Stimulated activated CD8-positive, alpha-beta memory T cell treated with anti-CD3 and anti-CD28 coated beads, Interleukin-4, amount 100 ng/mL, for 1 hour (primary cell): ENCODE results near the gene ESYT3.
"Not testable (repeated sequence)": the region's sequence is repeated elsewhere in the genome, so short reads cannot be mapped to it uniquely, and the experiment has no call there.

Experiments
- DNase-seq, 2 donors: peaks; one replicate each; pipeline ENCODE4 v3.0.0-alpha.2; 2020; ENCODE audit warnings: low read depth in 2 of 2, low spot score in 1 of 2

Gene ESYT3

DNA sequence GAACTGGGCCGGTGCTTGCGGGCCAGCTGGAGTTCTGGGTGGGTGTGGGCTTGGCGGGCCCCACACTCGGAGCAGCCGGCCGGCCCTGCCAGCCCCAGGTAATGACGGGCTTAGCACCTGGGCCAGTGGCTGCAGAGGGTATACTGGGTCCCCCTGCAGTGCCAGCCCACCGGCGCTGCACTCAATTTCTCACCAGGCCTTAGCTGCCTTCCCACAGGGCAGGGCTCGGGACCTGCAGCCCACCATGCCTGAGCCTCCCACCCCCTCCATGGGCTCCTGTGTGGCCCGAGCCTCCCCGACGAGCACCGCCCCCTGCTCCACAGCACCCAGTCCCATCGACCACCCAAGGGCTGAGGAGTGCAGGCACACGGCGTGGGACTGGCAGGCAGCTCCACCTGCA, 50.3 kb downstream of the ESYT3 start:
- not testable (repeated sequence) for DNase-seq

DNA sequence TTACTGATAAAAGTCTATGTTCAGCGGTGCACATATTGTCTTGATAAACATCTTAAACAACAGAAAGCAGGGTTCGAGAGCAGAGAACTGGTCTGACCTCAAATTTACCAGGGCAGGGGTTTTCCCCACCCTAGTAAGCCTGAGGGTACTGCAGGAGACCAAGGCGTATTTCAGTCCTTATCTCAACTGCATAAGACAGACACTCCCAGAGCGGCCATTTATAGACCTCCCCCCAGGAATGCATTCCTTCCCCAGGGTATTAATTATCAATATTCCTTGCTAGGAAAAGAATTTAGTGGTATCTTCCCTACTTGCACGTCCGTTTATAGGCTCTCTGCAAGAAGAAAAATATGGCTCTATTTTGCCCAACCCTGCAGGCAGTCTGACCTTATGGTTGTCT, 52.2 kb downstream of the ESYT3 start:
- DNase-seq, result not testable (repeated sequence)

DNA sequence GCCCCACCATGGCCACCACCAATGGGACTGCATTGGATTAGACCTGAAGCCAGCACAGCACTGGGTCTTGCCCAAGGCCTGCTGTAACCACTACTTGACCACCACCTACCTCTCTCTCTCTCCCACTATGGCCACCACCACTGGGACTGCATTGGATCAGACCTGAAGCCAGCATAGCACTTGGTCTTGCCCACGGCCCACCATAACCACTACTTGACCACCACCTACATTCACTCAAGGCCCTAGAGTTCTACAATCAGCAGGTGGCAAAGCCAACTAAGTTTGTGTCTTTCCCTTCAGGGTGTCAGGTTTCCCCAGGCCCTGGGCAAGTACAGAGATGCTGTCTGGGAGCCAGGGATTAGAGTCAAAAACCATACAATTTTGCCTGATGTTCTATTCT, 57.6 kb downstream of the ESYT3 start:
- no peak for DNase-seq

DNA sequence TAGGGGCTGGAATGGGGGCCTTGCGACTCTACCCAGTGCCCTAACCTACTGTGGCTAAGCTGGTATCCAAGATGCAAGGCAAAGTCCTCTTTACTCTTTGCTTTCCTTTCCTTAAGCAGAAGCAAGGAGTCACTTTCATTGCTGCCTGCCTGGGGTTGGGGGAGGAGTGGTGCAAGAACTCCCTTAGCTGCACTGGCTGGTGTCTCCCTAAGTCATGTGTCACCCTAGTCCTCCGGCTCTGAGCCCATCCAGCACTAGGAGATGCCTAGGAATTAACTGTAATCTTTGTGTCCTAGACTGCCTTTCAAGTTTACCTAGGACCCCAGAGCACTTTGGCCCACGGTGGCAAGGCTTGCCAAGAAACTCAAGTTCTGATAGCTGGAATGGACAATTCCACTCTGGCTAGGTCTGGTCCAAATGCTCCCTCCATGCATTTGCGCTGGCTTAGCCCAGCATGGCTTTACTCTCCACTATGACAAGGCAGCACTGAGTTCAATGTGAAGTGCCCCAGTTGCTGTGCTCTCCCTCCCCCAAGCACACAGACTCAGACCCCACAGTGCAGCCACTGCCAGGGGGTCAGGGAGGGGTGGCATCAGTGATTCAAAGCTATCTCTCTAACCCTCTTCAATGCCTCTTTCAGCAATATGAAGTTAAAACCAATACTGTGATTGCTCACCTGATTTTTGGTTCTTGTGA, 58.7 kb downstream of the ESYT3 start:
- DNase-seq, result no peak

DNA sequence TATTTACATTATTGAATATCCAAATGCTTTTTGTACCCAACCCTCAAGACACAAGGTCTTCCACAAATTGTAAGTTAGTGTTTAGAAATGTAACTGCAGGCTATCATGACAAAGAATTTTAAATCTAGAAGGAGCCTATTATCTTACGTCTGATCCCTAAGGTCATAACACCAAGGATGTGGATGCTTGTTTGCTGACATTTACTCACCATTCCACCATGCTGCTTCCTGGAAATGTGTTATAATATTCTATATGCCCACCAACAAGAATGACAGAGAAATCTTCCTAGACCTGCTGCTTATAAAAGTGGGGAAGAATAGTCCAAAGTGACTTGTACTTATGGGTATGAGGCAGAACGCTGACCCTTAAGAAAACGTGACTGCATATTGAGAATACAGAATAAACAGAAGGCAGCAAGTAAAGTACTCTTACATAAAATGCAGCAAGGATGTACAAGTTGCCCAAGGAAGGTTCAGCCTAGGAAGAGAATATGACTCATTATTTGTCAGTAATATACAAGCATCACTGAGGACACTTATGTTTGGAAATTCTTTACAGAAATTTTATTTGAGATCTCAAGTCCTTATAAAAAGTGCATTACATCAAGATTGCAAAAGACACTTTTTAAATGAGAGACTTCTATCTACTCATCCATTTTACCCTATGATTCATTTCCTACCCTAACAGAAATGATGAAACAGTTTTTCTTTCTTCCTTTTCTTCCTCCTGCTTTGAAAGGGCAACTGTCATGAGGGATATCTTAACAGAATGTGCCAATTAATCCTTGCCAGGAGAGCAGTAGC, 59.6 kb downstream of the ESYT3 start:
- DNase-seq, result no peak

DNA sequence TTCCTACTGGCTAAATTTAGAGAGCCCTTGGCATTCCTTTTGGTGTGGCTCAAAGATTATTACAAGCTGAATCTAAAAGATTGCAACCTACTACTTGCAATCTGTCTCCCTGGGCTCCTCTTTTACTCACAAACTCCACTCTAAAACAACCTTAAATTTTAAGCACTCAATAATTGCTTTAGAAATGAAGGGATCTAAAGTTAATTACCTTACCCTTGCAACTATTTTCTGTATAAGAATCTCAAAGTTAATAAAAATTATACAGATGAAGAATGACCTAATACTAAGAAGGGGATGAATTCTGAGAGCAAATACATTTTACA, 60.2 kb downstream of the ESYT3 start:
- DNase-seq, result no peak

DNA sequence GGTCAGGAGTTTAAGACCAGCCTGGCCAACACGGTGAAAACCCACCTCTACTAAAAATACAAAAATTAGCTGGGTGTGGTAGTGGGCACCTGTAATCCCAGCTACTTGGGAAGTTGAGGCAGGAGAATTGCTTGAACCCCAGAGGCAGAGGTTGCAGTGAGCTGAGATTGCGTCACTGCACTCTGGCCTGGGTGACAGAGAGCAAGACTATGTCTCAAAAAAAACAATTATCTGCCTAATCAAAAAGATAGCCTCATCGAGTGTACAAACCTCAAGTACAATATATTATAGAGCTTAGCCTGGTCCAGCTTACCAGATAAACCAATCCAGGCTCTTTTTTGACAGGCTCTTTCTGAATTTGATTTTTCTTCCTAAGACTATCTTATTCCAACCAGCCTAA, 61.2 kb downstream of the ESYT3 start:
- not testable (repeated sequence) for DNase-seq

DNA sequence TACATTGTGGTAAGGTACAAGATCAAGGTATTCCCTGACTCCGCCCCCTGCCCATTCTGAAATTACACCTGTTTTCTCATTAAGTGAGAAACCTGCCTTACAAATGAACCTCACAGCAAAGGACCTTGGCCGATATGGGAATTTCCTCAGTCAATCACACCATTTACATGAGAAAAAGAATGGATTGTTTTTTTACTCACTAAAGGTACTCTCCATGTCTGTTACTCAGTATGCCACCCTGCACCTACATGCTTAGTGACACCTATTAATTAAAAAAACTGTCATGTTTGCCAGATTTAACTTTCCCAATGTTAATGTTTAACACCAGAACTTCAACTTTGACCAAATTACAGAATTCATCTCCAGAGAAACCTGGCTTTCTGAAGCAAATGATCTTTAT, 62.0 kb downstream of the ESYT3 start:
- no peak for DNase-seq

DNA sequence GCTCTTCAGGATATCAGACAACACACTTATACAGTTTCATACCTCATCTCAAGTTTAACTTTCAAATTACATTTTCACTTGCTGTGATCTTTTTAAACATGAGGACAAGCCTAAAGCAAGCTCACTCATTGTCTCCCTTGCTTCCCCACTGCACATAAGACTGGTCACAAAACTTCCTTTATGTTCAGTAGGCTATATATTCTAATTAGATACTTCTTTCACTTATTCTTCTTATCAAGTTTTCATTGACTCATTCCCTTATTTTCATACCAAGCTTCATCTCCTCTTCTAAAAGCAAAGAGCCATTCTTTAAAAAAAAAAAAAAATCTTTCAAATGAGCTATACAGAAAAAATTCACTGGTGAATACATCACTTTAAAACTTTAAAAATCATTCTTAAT, 62.6 kb downstream of the ESYT3 start:
- DNase-seq, result no peak

DNA sequence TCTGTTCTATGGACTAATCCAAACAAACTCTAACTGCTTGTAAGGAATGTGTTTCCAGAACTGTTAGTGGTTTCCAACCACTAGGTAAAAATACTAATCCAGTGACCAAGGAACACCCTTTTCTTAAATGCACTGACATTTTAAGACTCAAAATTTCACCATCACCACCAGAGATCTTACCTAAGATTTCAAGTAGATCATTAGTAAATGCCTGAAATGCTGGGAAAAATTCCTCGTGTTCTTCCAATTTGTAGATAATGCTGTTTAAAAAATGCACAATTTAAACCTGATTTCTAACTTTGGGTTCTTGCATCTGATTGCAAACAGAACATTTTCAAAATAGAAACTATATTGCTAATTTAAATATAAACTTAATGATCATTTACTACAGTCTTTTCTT, 63.4 kb downstream of the ESYT3 start:
- DNase-seq, result no peak

DNA sequence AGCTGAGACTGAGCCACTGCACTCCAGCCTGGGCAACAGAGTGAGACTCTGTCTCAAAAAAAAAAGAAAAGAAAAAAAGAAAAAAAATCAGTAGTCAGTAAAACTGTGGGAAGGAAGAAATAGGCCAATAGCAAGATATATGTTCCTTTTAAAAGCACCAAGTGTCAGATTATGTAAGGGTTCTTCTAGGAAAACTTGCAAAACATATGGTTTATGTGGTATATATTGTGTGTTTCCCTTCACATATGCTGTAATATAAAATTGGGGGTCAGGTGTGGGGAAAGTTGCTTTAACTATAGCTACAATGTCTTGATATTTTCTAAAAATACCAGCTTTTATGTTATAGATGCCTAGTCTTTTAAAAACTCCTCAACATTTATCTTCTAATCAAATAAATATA, 64.6 kb downstream of the ESYT3 start:
- no peak for DNase-seq

DNA sequence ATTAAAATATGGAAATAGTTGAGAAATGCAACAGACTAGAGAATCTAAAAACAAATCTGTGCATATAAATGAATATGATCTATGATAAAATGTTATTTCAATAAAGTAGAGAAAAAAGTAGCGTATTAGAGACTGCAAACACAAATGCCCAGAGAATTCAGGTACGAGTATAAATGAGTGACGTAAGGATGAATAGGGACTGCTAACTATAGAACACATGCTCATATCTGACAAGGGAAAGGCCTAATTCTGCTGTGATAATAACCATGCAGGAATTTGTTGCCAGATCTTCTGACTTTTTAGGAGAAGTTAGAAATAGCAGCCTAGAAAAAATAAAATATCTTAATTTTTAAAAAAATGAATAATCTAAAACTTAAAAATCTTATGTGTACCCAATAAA, 73.1 kb downstream of the ESYT3 start:
- DNase-seq, result no peak

DNA sequence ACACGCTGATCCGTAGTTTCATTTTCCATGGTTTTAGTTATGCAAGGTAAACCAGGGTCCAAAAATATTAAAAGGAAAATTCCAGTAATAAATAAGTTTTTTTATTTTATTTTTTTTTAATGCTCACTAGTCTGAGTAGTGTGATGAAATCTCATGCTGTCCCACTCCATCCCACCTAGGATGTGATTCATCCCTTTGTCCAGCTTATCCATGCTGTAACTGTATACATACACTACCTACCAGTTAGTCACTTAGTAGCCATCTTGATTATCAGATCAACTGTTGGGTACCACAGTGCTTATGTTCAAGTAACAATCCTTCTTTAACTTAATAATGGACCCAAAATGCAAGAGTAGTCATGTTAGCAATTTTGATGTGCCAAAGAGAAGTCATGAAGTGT, 75.2 kb downstream of the ESYT3 start:
- DNase-seq, result no peak

DNA sequence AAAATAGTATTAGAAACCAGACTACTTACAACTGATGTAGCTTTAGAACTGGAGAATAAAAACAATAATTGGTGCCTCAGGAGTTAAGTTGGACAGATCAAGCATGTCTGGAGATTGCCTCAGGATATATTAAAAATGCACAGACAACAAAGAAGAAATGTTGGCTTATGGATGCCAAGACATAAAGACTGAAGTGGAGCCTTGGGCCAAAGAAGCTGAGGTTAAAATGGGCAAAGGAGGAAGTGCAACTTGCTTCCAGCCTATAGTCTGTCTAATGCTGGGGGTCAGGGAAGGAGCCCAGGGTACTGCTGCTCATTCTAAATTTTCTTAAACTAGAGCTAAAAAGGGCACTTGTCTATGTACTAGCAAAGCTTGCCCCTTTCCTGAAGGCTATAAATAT, 77.5 kb downstream of the ESYT3 start:
- DNase-seq, result no peak

DNA sequence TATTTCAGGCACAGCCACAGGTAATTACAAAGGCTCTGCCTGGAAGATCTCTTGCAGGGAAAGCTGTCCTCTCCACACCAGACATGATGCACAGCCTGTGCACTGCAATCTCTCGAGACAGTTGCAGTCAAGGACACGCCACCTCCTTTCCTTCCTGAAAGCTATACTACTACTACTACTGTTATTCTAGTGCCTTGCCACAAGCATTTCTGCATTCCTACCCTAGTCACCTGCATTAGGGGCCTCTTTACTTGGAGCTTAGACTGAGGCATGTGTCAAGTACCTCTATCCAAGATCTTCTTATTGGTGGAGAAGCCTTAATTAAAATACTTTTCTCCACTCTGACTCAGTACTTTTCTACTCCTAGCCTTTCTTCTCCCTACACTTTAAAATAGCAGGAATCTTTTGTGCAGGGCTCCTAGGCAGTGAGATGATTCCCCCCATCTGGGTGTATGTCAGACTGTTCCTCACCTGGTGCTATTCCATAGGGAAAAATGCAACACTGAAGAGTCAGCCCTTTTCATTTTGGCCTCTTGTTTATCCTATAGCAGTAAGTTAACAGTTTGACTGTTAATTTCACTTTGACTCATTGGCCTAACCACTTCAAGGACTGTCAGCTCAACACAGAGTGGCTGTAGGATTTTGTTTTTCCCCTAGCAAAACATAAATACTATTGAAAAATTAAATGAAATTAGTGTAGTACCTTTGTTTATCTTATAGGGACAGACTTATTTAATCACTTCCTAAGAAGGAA, 78.9 kb downstream of the ESYT3 start:
- DNase-seq, result no peak

DNA sequence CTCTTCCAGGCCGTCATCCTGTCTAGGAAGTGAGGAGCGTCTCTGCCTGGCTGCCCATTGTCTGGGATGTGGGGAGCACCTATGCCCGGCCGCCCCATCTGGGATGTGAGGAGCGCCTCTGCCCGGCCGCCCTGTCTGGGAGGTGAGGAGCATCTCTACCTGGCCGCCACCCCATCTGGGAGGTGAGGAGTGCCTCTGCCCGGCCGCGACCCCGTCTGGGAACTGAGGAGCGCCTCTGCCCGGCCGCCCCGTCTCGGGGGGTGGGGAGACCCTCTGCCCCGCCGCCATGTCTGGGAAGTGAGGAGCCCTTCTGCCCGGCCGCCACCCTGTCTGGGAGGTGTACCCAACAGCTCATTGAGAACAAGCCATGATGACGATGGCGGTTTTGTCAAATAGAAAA, 87.0 kb downstream of the ESYT3 start:
- not testable (repeated sequence) for DNase-seq
